ENCODE data around the gene SLC25A1. TPM values are rescaled to one million over a fixed set of nuclear protein-coding genes. Genes with fewer than 3 reads are reported as not detected.

SLC25A1 gene
- total RNA-seq, 1 experiment from 2014 or later: 162 TPM

- no peak for TF ChIP-seq REST (IDR thresholded peaks at IDR 0.05; ENCODE audit: insufficient read depth in 1 of 2, low read depth in 2 of 2, low read length in 1 of 2)
- no peak for TF ChIP-seq POLR2AphosphoS5 (IDR thresholded peaks at IDR 0.05; ENCODE audit: low read depth, low read length)
- no peak for TF ChIP-seq SIN3A (IDR thresholded peaks at IDR 0.05; ENCODE audit: borderline replicate concordance, insufficient read depth, low read depth, low read length)
- no peak for TF ChIP-seq TCF7L2 (IDR thresholded peaks at IDR 0.05; ENCODE audit: low read depth, low read length)
- no peak for TF ChIP-seq CTCF (IDR thresholded peaks at IDR 0.05)
- intact Hi-C loops (cut with micrococcal nuclease; ENCODE audit: unreplicated experiment) (no loop called here), in situ Hi-C loops (cut with HindIII; ENCODE audit: low pct_unique_long_range_greater_than_20kb, low sequenced_read_pairs) (no loop called here)
- ATAC-seq: no peak
- H3K27ac ChIP-seq (ENCODE audit: low read length): no peak overlapping the region
- BruUV-seq (replicated peaks): no TSS peak
- no peak for DNase-seq (ENCODE audit: low read depth, low spot score)
- no peak overlapping the region for H3K4me3 ChIP-seq (ENCODE audit: low read depth in 2 of 2, low read length in 2 of 2)
- ChIA-PET POLR2A (interaction anchor here (0.6 kb wide), 1 partner anchor 234 kb away, joined by 4 read pairs; no protein-coding TSS in a partner anchor), CTCF (interaction anchor here (0.6 kb wide), 1 partner anchor 104 kb away, joined by 3 read pairs; no protein-coding TSS in a partner anchor)
- no peaks in the 10 kb centered on the region for H3K4me1 ChIP-seq (ENCODE audit: control insufficient read depth, insufficient read depth, low read length)
- H3K27me3 ChIP-seq (ENCODE audit: control insufficient read depth, insufficient read depth, low read length): no peaks in the 10 kb centered on the region
- no peaks in the 10 kb centered on the region for H3K9me3 ChIP-seq (ENCODE audit: control insufficient read depth, insufficient read depth, low read depth, low read length)
- no peaks in the 10 kb centered on the region for H3K36me3 ChIP-seq (ENCODE audit: control insufficient read depth, insufficient read depth, low read length)
These were observed 46.9 kb downstream of the SLC25A1 start for GRCh38 chr22:19131685-19132015.

- POLR2A ChIA-PET: no interaction called here
- no peak for DNase-seq (ENCODE audit: low read depth, low spot score)
- no TSS peak for BruUV-seq (replicated peaks)
These were observed 47.4 kb downstream of the SLC25A1 start, which contains the start of gene TSSK2 for GRCh38 chr22:19130959-19131684. TSS of gene TSSK2 (plus strand) at chr22:19131308. CDS start at chr22:19131400, 92 bp downstream.

More at GRCh38 chr22:19130959-19131684, 47.4 kb downstream of the SLC25A1 start, which contains the start of gene TSSK2:
- Histone ChIP-seq H3K4me1 (ENCODE audit: control insufficient read depth, insufficient read depth, low read length) (no peaks in the 10 kb centered on the region), H3K36me3 (ENCODE audit: control insufficient read depth, insufficient read depth, low read length) (no peaks in the 10 kb centered on the region), H3K27ac (ENCODE audit: low read length) (no peak within 1 kb of the TSS), H3K9me3 (ENCODE audit: control insufficient read depth, insufficient read depth, low read depth, low read length) (no peaks in the 10 kb centered on the region), H3K27me3 (ENCODE audit: control insufficient read depth, insufficient read depth, low read length) (no peaks in the 10 kb centered on the region), H3K4me3 (ENCODE audit: low read depth in 2 of 2, low read length in 2 of 2) (no peak within 1 kb of the TSS)
- in situ Hi-C loops (cut with HindIII; ENCODE audit: low pct_unique_long_range_greater_than_20kb, low sequenced_read_pairs): no loop called here
- CTCF ChIA-PET: interaction anchor here (0.6 kb wide), 1 partner anchor 104 kb away, joined by 3 read pairs; no protein-coding TSS in a partner anchor
- intact Hi-C loops (cut with micrococcal nuclease; ENCODE audit: unreplicated experiment): no loop called here
- no peak for TF ChIP-seq CTCF (IDR thresholded peaks at IDR 0.05)
- TF ChIP-seq TCF7L2 (IDR thresholded peaks at IDR 0.05; ENCODE audit: low read depth, low read length): no peak
- ATAC-seq: no peak

Data from Panc1 (cell line).